GM12865 (cell line): ENCODE measurements around the gene CHSY3.

ENCODE experiments used
- DNase-seq: peaks from one replicate; pipeline ENCODE4 v3.0.0; 2010; ENCODE audit warnings: low read depth
- H3K4me3 ChIP-seq: 2 replicates; pipeline ENCODE4 v1.5.1; 2011; ENCODE audit warnings: mild to moderate bottlenecking, low read depth, low read length, control low read depth
- CTCF ChIP-seq: IDR thresholded peaks from 2 replicates; pipeline ENCODE4 v1.5.1; 2011; ENCODE audit warnings: low read length, control low read depth, low read depth, inconsistent platforms; ENCODE audit not compliant: insufficient read depth; ENCODE audit errors: missing control alignments

Gene CHSY3

GRCh38 chr5:129915415-129915814 lies 11.2 kb downstream of the CHSY3 start:
- no peak overlapping the region for H3K4me3 ChIP-seq
- no peak for DNase-seq
- TF ChIP-seq CTCF, result no peak

- DNase-seq, result no peak
- no peak overlapping the region for H3K4me3 ChIP-seq
- no peak for TF ChIP-seq CTCF
Measured at GRCh38 chr5:129917224-129917623, 13.0 kb downstream of the CHSY3 start.

- no peak for TF ChIP-seq CTCF
- no peak overlapping the region for H3K4me3 ChIP-seq
Measured at GRCh38 chr5:129921204-129921603, 16.9 kb downstream of the CHSY3 start.

GRCh38 chr5:129930221-129930620 lies 26.0 kb downstream of the CHSY3 start:
- no peak for TF ChIP-seq CTCF
- H3K4me3 ChIP-seq, result no peak overlapping the region
- DNase-seq, result no peak

More at GRCh38 chr5:129921204-129921603, 16.9 kb downstream of the CHSY3 start:
- no peak for DNase-seq

GRCh38 chr5:129935626-129936025 lies 31.4 kb downstream of the CHSY3 start:
- TF ChIP-seq CTCF, result no peak
- DNase-seq, result no peak
- no peak overlapping the region for H3K4me3 ChIP-seq

GRCh38 chr5:129938077-129938476 lies 33.8 kb downstream of the CHSY3 start:
- H3K4me3 ChIP-seq, result no peak overlapping the region
- no peak for DNase-seq
- no peak for TF ChIP-seq CTCF

GRCh38 chr5:129943936-129944335 lies 39.7 kb downstream of the CHSY3 start:
- no peak for DNase-seq
- no peak overlapping the region for H3K4me3 ChIP-seq
- TF ChIP-seq CTCF, result no peak
